SK-MEL-5 (cell line): ENCODE measurements around the gene WSB1. TPM values are rescaled to one million over a fixed set of nuclear protein-coding genes. Genes with fewer than 3 reads are reported as not detected.
"Not testable (repeated sequence)": the region's sequence is repeated elsewhere in the genome, so short reads cannot be mapped to it uniquely, and the experiment has no call there.

Experiments
- DNase-seq: peaks from one replicate; pipeline ENCODE4 v3.0.0-alpha.2; 2016; ENCODE audit warnings: low read depth, low spot score
- in situ Hi-C: cut with HindIII; loops from 2 replicates; pipeline ENCODE4 v1.10.0; 2016; ENCODE audit warnings: low sequenced_read_pairs, high pct_unique_total_duplicates, low pct_unique_long_range_greater_than_20kb
- total RNA-seq: library from RNA; depleted of rRNA; stranded (reverse); fragments of >200 nt; shearing (Covaris generic); gene quantifications from 2 replicates; pipeline ENCODE4 v1.2.3, GENCODE V29; 2014

Gene WSB1
- total RNA-seq, 1 experiment from 2014 or later = 88.0 TPM

GRCh38 chr17:27326585-27326984 lies 32.7 kb downstream of the WSB1 start:
- DNase-seq = no peak
- in situ Hi-C loops = no loop called here

GRCh38 chr17:27327397-27327796 lies 33.5 kb downstream of the WSB1 start:
- in situ Hi-C loops = no loop called here

GRCh38 chr17:27327871-27328270 lies 34.0 kb downstream of the WSB1 start:
- in situ Hi-C loops = no loop called here
- no peak for DNase-seq

More at GRCh38 chr17:27327397-27327796, 33.5 kb downstream of the WSB1 start:
- DNase-seq = no peak

DNA sequence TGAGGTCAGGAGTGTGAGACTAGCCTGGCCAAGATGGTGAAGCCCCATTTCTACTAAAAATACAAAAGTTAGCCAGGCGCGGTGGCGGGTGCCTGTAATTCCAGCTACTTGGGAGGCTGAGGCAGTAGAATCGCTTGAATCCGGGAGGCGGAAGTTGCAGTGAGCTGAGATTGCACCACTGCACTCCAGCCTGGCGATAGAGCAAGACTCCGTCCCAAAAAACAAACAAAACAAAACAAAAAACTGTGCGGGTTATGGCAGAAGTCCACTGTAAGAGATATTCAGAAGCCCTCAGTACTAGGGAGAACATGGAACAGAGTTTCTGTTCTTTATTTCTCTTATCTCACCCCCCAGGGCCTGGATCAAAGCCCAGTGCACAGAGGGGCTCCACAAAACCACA lies 34.8 kb downstream of the WSB1 start:
- in situ Hi-C loops, DNase-seq: not testable (repeated sequence)

DNA sequence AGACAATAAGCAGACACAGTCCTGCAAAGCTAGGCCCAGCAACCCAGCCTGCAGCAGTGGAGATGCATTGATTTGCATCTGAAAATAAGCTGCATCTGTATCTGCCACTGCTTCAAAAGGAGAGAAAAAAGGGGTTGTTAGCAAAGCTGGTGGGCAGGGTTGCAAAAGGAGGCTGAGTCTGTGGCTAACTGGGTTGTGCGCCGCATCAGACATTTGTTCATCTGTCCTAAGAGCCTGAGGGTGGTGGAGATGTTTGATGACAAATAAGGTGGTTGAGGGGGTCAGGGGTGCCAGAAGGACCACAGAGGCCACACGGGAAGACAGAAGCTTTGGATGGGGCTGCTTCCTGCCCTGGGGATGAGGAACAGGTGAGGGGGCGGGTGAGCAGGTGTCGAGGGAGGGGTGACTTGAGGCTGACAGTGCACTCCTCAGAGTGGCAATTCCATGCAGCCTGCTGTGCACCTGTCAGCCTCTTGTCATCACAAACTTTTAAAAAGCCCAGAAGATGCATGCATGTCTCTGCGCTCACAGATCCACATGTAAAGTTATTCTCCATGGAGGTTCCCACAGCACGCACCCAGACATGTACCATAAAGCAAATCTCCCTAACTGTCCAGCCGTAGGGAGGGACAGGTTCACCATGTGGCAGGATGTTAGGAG lies 35.4 kb downstream of the WSB1 start:
- in situ Hi-C loops = no loop called here
- DNase-seq = no peak

- DNase-seq = no peak
- in situ Hi-C loops = no loop called here
Measured at GRCh38 chr17:27332047-27332393, 38.1 kb downstream of the WSB1 start.

- in situ Hi-C loops = no loop called here
Measured at GRCh38 chr17:27332485-27333409, 38.8 kb downstream of the WSB1 start.

DNA sequence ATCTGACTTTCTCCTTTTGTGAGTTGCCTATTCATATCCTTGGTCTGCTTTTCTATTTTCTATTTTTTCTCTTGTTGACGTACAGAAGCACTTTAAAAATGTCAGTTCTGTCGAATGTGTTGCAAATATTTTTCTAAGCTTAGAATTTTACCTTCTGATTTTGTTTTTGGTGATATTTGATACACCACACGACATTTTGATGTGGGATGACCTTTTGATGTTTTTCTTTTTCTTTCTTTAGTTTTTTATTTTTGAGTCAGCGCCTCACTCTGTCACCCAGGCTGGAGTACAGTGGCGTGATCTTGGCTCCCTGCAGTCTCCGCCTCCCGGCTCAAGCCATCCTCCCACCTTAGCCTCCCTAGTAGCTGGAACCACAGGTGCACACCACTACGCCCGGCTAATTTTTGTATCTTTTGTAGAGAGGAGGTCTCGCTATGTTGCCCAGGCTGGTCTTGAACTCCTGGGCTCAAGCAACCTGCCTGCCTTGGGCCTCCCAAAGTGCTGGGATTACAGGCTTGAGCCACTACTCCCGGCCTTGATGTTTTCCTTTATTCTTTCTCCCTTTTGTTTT lies 39.6 kb downstream of the WSB1 start:
- in situ Hi-C loops = no loop called here
- no peak for DNase-seq

More at GRCh38 chr17:27332485-27333409, 38.8 kb downstream of the WSB1 start:
- peak; percentile 98 for DNase-seq

GRCh38 chr17:27336184-27336583 lies 42.3 kb downstream of the WSB1 start:
- in situ Hi-C loops = no loop called here
- DNase-seq = no peak

- in situ Hi-C loops = no loop called here
- no peak for DNase-seq
Measured at GRCh38 chr17:27338536-27338985, 44.6 kb downstream of the WSB1 start.

DNA sequence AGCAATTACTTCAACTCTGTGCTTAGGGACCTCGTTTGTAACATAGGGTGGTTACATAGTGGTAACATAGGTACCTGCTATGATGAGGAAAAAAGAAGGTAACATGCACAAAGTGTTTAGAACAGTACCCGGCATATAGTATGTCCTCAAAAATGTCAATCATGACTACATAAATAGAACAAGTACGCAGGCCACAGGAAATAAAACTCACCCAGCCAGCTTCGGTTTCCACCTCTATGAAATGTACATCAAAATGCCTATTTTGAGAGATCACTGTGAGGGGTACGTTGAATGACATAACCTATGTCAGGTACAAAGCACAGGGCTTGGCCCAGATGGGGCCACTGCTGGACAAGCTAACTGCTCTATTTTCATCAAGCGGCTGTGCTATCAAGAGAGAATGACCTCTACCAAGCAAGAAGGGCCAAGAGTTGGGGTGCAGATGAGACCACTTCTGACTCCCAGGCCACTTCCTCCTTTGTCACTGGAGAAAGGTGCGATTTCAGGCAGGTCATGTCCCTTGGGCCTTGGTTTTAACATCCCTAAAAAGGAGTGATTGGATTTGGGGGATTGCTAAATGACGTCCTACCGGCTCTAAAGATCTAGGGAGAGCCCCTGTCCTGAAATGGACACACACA lies 45.4 kb downstream of the WSB1 start:
- DNase-seq = no peak
- in situ Hi-C loops = no loop called here

DNA sequence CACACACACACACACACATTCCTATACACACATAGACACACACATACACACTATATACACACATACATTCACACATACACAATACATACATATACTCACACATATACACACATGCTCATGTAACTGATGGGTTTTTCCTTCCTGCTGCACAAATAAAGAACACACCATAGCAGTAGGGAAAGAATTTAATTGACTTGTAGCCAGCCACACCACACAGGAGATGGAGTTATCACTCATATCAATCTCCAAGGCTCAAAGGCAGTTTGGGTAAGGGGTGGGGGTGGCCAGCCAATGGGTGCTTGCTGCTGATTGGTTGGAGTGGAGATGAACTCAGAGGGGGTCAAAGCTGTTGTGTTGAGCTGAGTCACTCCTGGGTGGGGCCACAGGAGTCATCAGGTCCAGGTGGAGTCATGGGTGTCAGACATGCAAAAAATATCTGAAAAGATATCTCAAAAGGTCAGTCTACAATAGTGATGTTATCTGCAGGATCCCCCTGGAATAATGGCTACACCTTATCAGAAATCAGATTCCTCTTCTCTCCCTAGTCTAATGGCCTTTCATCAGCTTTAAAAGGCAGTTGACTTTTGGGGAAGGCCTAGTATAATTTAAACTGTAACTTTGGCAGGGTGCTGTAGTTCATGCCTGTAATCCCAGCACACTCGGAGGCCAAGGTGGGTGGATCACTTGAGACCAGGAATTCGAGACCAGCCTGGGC lies 46.1 kb downstream of the WSB1 start:
- in situ Hi-C loops = no loop called here

DNA sequence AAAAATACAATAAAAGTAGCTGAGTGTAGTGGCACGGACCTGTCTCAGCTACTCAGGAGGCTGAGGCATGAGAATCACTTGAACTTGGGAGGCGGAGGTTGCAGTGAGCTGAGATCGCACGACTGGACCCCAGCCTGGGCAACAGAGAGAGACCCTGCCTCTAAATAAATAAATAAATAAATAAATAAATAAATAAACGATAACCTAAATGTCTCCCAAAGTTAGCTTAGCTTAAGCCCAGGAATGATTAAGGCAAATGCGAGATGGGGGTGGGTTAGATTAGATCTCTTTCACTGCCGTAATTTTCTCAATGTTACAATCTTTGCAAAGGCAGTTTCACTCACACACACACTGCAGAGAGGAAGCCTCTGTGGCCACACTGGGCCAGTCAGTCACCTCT lies 46.7 kb downstream of the WSB1 start:
- in situ Hi-C loops = no loop called here

More for the DNA sequence above, 46.1 kb downstream of the WSB1 start:
- peak; percentile 14 for DNase-seq

GRCh38 chr17:27341041-27341471 lies 47.1 kb downstream of the WSB1 start:
- in situ Hi-C loops = no loop called here
- DNase-seq = no peak

More for the DNA sequence above, 46.7 kb downstream of the WSB1 start:
- no peak for DNase-seq

DNA sequence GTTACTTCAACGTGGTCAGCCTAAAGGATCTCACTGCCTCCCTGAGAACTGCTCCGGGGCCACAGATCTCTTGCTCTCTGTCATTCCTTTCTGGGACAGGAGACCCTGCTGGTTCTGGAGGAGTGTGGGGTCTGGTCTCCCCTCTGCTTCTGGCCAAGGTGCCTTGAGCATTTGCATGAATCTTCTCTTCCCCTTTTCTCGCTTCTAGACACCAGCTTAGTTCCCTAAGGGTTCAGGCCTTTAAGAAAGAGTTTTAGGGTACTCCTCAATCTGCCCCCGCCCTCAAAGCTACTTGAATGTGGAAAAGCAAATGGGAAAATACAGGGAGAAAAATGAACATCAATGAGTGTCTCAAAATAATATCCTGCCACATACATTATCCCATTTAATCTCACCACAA lies 48.1 kb downstream of the WSB1 start:
- in situ Hi-C loops = no loop called here
- no peak for DNase-seq

- no peak for DNase-seq
- in situ Hi-C loops = no loop called here
Measured at GRCh38 chr17:27343294-27343693, 49.4 kb downstream of the WSB1 start.

- in situ Hi-C loops = no loop called here
- DNase-seq = no peak
Measured at GRCh38 chr17:27343977-27344607, 50.2 kb downstream of the WSB1 start.
